Heart left ventricle (tissue), 16 donors: ENCODE data around the gene TEDC1. TPM values are rescaled to one million over a fixed set of nuclear protein-coding genes. Genes with fewer than 3 reads are reported as not detected.

Source experiments
- ATAC-seq, 4 donors: fragments of 200-7000 bp; cut with Tn5 transposase; one replicate each; pipeline ENCODE4 v1.9.1; 2020 to 2022; ENCODE audit warnings: moderate library complexity in 4 of 4, mild to moderate bottlenecking in 3 of 4, moderate number of reproducible peaks in 1 of 4
- DNase-seq, 5 donors: peaks; one replicate each; pipeline ENCODE4 v3.0.0-alpha.2; 2020
- H3K27ac ChIP-seq, 12 donors: fragments of 200-600 bp; sonication (generic) in 4 of 12; one replicate each; pipeline versions ENCODE4 v1.5.0 to v1.8.0; 2016 to 2022; ENCODE audit warnings: mild to moderate bottlenecking in 2 of 12
- H3K27me3 ChIP-seq, 9 donors: fragments of 200-600 bp; sonication (generic) in 2 of 9; one replicate each; pipeline versions ENCODE4 v1.5.1 to v1.8.0; 2016 to 2022; ENCODE audit warnings: mild to moderate bottlenecking in 3 of 9
- H3K36me3 ChIP-seq, 9 donors: fragments of 200-600 bp; sonication (generic) in 2 of 9; one replicate each; pipeline versions ENCODE4 v1.5.0 to v1.8.0; 2018 to 2022; ENCODE audit warnings: mild to moderate bottlenecking in 2 of 9
- H3K4me1 ChIP-seq, 12 donors: fragments of 200-600 bp; sonication (generic) in 4 of 12; one replicate each; pipeline versions ENCODE4 v1.5.0 to v1.8.0; 2016 to 2022; ENCODE audit warnings: mild to moderate bottlenecking in 3 of 12
- H3K4me3 ChIP-seq, 12 donors: fragments of 200-600 bp; sonication (generic) in 4 of 12; one replicate each; pipeline versions ENCODE4 v1.5.0 to v1.8.0; 2017 to 2022; ENCODE audit warnings: mild to moderate bottlenecking in 9 of 12, moderate library complexity in 4 of 12
- H3K9me3 ChIP-seq, 12 donors: fragments of 200-600 bp; sonication (generic) in 4 of 12; one replicate each; pipeline versions ENCODE4 v1.5.0 to v1.8.0; 2016 to 2022; ENCODE audit warnings: mild to moderate bottlenecking in 1 of 12
- POLR2A ChIP-seq, 2 donors: fragments of 450-650 bp; IDR thresholded peaks; one replicate each; pipeline ENCODE4 v1.6.1; 2017; ENCODE audit warnings: antibody characterized with exemption in 2 of 2, mild to moderate bottlenecking in 2 of 2, moderate library complexity in 2 of 2
- WGBS, 4 donors: extraction: QIAGEN DNeasy Blood & Tissue Kit in 2 of 4; methylation state at CpG; one replicate each; pipeline versions ENCODE4 v1.1.5 to v1.1.7; 2013 to 2018; 5-methylcytosine and 5-hydroxymethylcytosine counted together
- intact Hi-C, 10 donors: fragments of 100-400 bp; cut with DNase I; formaldehyde crosslinking; loops; one replicate each; pipeline versions ENCODE4 v1.11.1 to v1.14.2; 2022
- polyA plus RNA-seq, 2 donors: library from polyadenylated mRNA; stranded (reverse); fragments of 200-250 nt; gene quantifications; one replicate each; pipeline ENCODE4 v1.2.3, GENCODE V29; 2013
- total RNA-seq, 9 donors: library from RNA; depleted of rRNA in 2 of 9; stranded (reverse); fragments of >200 nt in 2 of 9; fragmentation: NEBNext Ultra II Directional in 3 of 9; extraction: Animal tissue kit (Norgen Biotek cat#: 25700) in 3 of 9; gene quantifications; one replicate each; pipeline versions ENCODE4 v1.1.0 to v1.2.4, GENCODE V29; 2016 to 2023
- TF ChIP-seq, protein P1 (sequence below), 12 donors: fragments of 200-600 bp; sonication (generic) in 4 of 12; IDR thresholded peaks; one replicate each; pipeline versions ENCODE4 v1.5.0 to v1.8.0; 2018 to 2022; ENCODE audit warnings: antibody characterized with exemption in 12 of 12, mild to moderate bottlenecking in 5 of 12
- donor health status: ischemic (EF 13 %, LVEDD 7.1; RV severe dilation, severe dysfunction).
- donor health status: healthy with polysubstance abuse.
- donor health status: DM: no; HTN: yes; CAD: no.
- donor health status: DM: no; HTN: no; CAD: no.
- donor health status: ischemic (EF 25% LVEDD 6.9; RV normal size, moderate dysfunction).
- donor health status: ischemic (EF 25% LVEDD 5.7; RV mildly dilated, moderate dysfunction).
- donor health status: healthy.
- donor health status: DM: yes; HTN: yes; CAD: no.
- donor health status: ischemic (EF 35%, LVEDD 5.7; RV mildly dilated, moderate dysfunction).
- donor health status: nonischemic (EF 11% LVEDD 7.7; RV severe dilation, severe dysfunction).
- donor health status: DM: yes; HTN: yes; CAD: no.
- donor health status: PGD.
- donor health status: ischemic (EF 29% LVEDD 5.4; RV normal size, mild dysfunction).
- donor health status: nonischemic (EF 23%, LVEDD 6.1; RV moderate dilation, normal function).

Gene TEDC1
- total and polyA plus RNA-seq, 11 donors = 0.94 to 12.4 (median 3.7) TPM

GRCh38 chr14:105461903-105462302 lies 29.1 kb upstream of the TEDC1 start:
- Histone ChIP-seq H3K4me3 (no peak overlapping the region), H3K27ac (peak overlapping the region in 1 of 12 donors; percentile 50), H3K9me3 (no peaks in the 10 kb centered on the region), H3K36me3 (peaks cover 0 to 76% (median 60%) of the 10 kb centered on the region in 9 donors), H3K27me3 (no peaks in the 10 kb centered on the region), H3K4me1 (peaks cover 0 to 30% (median 12%) of the 10 kb centered on the region in 12 donors)
- ATAC-seq (no peak), DNase-seq (no peak)
- WGBS, 4 donors = 92 to 98% (median 96%) methylated on average over 16 to 18 of the region's 18 CpGs
- TF ChIP-seq POLR2A (IDR thresholded peaks at IDR 0.05) = no peak
- TF ChIP-seq, protein P1, sequence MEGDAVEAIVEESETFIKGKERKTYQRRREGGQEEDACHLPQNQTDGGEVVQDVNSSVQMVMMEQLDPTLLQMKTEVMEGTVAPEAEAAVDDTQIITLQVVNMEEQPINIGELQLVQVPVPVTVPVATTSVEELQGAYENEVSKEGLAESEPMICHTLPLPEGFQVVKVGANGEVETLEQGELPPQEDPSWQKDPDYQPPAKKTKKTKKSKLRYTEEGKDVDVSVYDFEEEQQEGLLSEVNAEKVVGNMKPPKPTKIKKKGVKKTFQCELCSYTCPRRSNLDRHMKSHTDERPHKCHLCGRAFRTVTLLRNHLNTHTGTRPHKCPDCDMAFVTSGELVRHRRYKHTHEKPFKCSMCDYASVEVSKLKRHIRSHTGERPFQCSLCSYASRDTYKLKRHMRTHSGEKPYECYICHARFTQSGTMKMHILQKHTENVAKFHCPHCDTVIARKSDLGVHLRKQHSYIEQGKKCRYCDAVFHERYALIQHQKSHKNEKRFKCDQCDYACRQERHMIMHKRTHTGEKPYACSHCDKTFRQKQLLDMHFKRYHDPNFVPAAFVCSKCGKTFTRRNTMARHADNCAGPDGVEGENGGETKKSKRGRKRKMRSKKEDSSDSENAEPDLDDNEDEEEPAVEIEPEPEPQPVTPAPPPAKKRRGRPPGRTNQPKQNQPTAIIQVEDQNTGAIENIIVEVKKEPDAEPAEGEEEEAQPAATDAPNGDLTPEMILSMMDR (IDR thresholded peaks at IDR 0.05) = no peak
- intact Hi-C loops = no loop called here

DNA sequence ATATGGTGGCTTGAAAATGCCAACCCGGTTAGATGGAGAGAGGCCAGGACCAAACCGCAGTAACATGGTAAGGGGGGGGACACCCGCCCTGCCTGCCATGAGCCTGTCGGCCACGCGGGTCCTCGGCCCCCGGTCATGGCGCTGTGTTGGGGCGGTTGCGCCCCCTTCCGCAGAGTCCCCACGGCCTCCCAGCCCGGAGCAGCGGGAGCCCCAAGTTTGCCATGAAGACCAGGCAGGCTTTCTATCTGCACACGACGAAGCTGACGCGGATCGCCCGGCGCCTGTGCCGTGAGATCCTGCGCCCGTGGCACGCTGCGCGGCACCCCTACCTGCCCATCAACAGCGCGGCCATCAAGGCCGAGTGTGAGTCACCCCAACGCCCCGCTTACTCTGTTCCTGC lies 26.5 kb upstream of the TEDC1 start:
- TF ChIP-seq POLR2A (IDR thresholded peaks at IDR 0.05) = no peak
- TF ChIP-seq, protein P1 (IDR thresholded peaks at IDR 0.05) = no peak
- intact Hi-C loops = no loop called here
- H3K9me3 ChIP-seq = no peaks in the 10 kb centered on the region
- ATAC-seq (no peak), DNase-seq (no peak)
- H3K27ac ChIP-seq = peak overlapping the region in 4 of 12 donors; percentile 96 to 100 (median 98)
- no peaks in the 10 kb centered on the region for H3K27me3 ChIP-seq
- WGBS, 4 donors = 92 to 96% (median 94%) methylated on average over 20 to 33 of the region's 33 CpGs
- H3K4me3 ChIP-seq = no peak overlapping the region
- peaks cover 0 to 56% (median 38%) of the 10 kb centered on the region in 12 donors for H3K4me1 ChIP-seq
- peaks cover 0 to 68% (median 46%) of the 10 kb centered on the region in 9 donors for H3K36me3 ChIP-seq

DNA sequence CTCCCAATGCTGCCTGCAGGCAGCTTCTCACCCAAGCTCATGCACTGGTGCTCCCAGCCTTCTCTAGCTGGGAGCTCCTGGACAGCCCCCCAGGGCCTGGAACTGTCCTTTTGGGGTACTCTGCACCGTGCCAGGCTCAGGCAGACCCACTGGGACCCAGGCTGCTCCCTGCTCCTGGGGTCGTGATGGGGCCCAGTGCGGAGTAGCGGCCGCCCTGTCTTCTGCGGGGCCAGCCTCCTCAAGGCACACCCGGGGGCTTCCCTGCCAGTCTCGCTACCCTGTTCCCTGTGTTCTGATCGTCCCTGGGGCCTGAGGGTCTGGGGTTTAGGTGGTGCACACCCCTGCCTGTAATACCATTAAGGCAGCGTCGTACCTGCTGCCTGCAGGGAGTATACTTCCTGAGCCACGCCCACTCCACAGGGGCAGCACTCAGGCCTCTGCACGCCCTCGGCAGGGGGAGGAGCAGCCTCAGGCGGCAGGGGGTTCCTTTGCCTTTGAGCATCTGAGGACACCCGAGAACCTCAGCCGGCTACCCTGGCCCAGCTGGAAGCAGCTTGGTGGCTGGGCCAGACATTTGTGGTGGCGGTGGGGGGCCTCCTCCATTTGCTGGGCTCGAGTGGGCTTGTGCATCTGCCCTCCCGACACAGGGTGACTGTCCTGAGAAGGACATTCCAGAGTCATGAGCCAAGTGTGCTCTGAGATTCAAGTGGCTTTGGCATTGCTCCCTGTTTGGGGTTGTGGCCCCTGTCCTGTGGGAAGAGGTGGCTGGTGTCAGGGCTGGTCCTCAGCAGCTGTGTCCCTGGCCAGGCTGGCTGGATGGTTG lies 25.6 kb upstream of the TEDC1 start:
- Histone ChIP-seq H3K36me3 (peaks cover 0 to 70% (median 47%) of the 10 kb centered on the region in 9 donors), H3K4me3 (peak overlapping the region in 1 of 12 donors; percentile 11), H3K9me3 (no peaks in the 10 kb centered on the region), H3K4me1 (peaks cover 0 to 65% (median 46%) of the 10 kb centered on the region in 12 donors), H3K27me3 (no peaks in the 10 kb centered on the region), H3K27ac (peak overlapping the region; percentile 59 to 100 (median 96))
- DNase-seq (peak in 4 of 5 donors; percentile 77 to 88 (median 83)), ATAC-seq (peak; percentile 48 to 70 (median 58))
- no peak for TF ChIP-seq POLR2A (IDR thresholded peaks at IDR 0.05)
- TF ChIP-seq, protein P1 (IDR thresholded peaks at IDR 0.05) = no peak
- 52 to 71% (median 63%) methylated on average over 11 to 20 of the region's 20 CpGs for WGBS, 4 donors
- intact Hi-C loops = no loop called here

- peak; percentile 57 to 67 (median 58) for ATAC-seq
- WGBS, 4 donors = 42 to 75% (median 58%) methylated on average over 17 to 53 of the region's 53 CpGs
- intact Hi-C loops = no loop called here
- TF ChIP-seq, protein P1 (IDR thresholded peaks at IDR 0.05) = peak in 2 of 12 donors; percentile 2 to 6
- TF ChIP-seq POLR2A (IDR thresholded peaks at IDR 0.05) = no peak
- Histone ChIP-seq H3K4me3 (no peak overlapping the region), H3K27me3 (no peaks in the 10 kb centered on the region), H3K4me1 (peaks cover 0 to 78% (median 58%) of the 10 kb centered on the region in 12 donors), H3K27ac (peak overlapping the region; percentile 69 to 100 (median 96)), H3K9me3 (no peaks in the 10 kb centered on the region), H3K36me3 (peaks cover 0 to 59% (median 35%) of the 10 kb centered on the region in 9 donors)
- peak in 4 of 5 donors; percentile 83 to 94 (median 88) for DNase-seq
These were observed 24.4 kb upstream of the TEDC1 start for GRCh38 chr14:105466531-105467248.
